HepG2 (cell line): ENCODE data around the gene LAP3. TPM values are rescaled to one million over a fixed set of nuclear protein-coding genes. Genes with fewer than 3 reads are reported as not detected.

ENCODE experiments used
- ATF1 ChIP-seq: IDR thresholded peaks from 2 replicates; pipeline ENCODE4 v1.6.1; 2016; ENCODE audit warnings: mild to moderate bottlenecking, control low read depth
- HES4 ChIP-seq: sonication (generic); formaldehyde crosslinking; IDR thresholded peaks from 2 replicates; pipeline ENCODE4 v1.9.0; 2021; ENCODE audit warnings: mild to moderate bottlenecking, missing genetic modification reagents, borderline replicate concordance
- KDM6A ChIP-seq: IDR thresholded peaks from 2 replicates; pipeline ENCODE4 v1.6.1; 2016; ENCODE audit warnings: low read depth
- MEIS1 ChIP-seq: sonication (generic); formaldehyde crosslinking; IDR thresholded peaks from 2 replicates; pipeline ENCODE4 v1.9.0; 2021; ENCODE audit warnings: mild to moderate bottlenecking, missing genetic modification reagents, moderate library complexity, borderline replicate concordance
- ONECUT2 ChIP-seq: sonication (generic); formaldehyde crosslinking; IDR thresholded peaks from 2 replicates; pipeline ENCODE4 v1.4.0; 2020; ENCODE audit warnings: missing genetic modification reagents
- PHF20 ChIP-seq: sonication (generic); formaldehyde crosslinking; IDR thresholded peaks from 2 replicates; pipeline ENCODE4 v1.5.0; 2020; ENCODE audit warnings: mild to moderate bottlenecking, missing genetic modification reagents
- SAP130 ChIP-seq: IDR thresholded peaks from 2 replicates; pipeline ENCODE4 v1.6.1; 2016; ENCODE audit warnings: low read depth
- ZC3H13 ChIP-seq: sonication (generic); formaldehyde crosslinking; IDR thresholded peaks from 2 replicates; pipeline ENCODE4 v1.8.1; 2023; ENCODE audit warnings: mild to moderate bottlenecking, missing genetic modification reagents, moderate library complexity
- ZFP41 ChIP-seq: sonication (generic); formaldehyde crosslinking; IDR thresholded peaks from 2 replicates; pipeline ENCODE4 v1.4.0; 2020; ENCODE audit warnings: mild to moderate bottlenecking, missing genetic modification reagents, borderline replicate concordance
- ZNF263 ChIP-seq: sonication (generic); formaldehyde crosslinking; IDR thresholded peaks from 2 replicates; pipeline ENCODE4 v1.4.0; 2020; ENCODE audit warnings: missing genetic modification reagents
- ZNF451 ChIP-seq: sonication (generic); formaldehyde crosslinking; IDR thresholded peaks from 2 replicates; pipeline ENCODE4 v1.5.0; 2020; ENCODE audit warnings: mild to moderate bottlenecking, missing genetic modification reagents
- ZNF678 ChIP-seq: sonication (generic); formaldehyde crosslinking; IDR thresholded peaks from 2 replicates; pipeline ENCODE4 v1.4.0; 2020; ENCODE audit warnings: mild to moderate bottlenecking, missing genetic modification reagents
- ZNF766 ChIP-seq: sonication (generic); formaldehyde crosslinking; IDR thresholded peaks from 2 replicates; pipeline ENCODE4 v1.5.0; 2020; ENCODE audit warnings: missing genetic modification reagents, borderline replicate concordance
- polyA plus RNA-seq, 8 experiments: library from polyadenylated mRNA; depleted of rRNA in 3 of 8; stranded (reverse) in 7 of 8; unstranded in 1 of 8; fragments of >200 nt; fragmentation: Illumina TruSeq in 4 of 8; extraction: Trizol in 4 of 8; gene quantifications; 2 replicates each; pipeline versions ENCODE4 v1.2.1 to v1.2.3, GENCODE V29; 2011 to 2016; ENCODE audit warnings: low read depth in 4 of 8, missing spikeins in 1 of 8, mixed read lengths in 1 of 8; ENCODE audit not compliant: insufficient read depth in 1 of 8
- total RNA-seq, 5 experiments: library from RNA; depleted of rRNA; stranded (reverse); fragments of >200 nt; fragmentation: Illumina TruSeq; extraction: Trizol; gene quantifications; 2 replicates each; pipeline ENCODE4 v1.2.3, GENCODE V29; 2016; ENCODE audit warnings: low read depth in 1 of 5
- TF ChIP-seq, protein P1 (sequence below): sonication (generic); formaldehyde crosslinking; IDR thresholded peaks from 2 replicates; pipeline ENCODE4 v1.8.1; 2023; ENCODE audit warnings: mild to moderate bottlenecking, missing genetic modification reagents
- TF ChIP-seq, protein P2 (sequence below), 2 experiments: sonication (generic) in 1 of 2; formaldehyde crosslinking in 1 of 2; IDR thresholded peaks; 2 replicates each; pipeline versions ENCODE4 v1.6.1 to v1.9.0; 2014 to 2022; ENCODE audit warnings: antibody characterized with exemption in 1 of 2, borderline replicate concordance in 1 of 2, inconsistent platforms in 1 of 2, low read depth in 1 of 2, missing genetic modification reagents in 1 of 2
- TF ChIP-seq, protein P3 (sequence below): sonication (generic); formaldehyde crosslinking; IDR thresholded peaks from 2 replicates; pipeline ENCODE4 v1.9.0; 2021; ENCODE audit warnings: missing genetic modification reagents, mild to moderate bottlenecking, borderline replicate concordance
- TF ChIP-seq, protein P4 (sequence below): sonication (generic); formaldehyde crosslinking; IDR thresholded peaks from 2 replicates; pipeline ENCODE4 v1.4.0; 2020; ENCODE audit warnings: missing genetic modification reagents, low read depth, mild to moderate bottlenecking, borderline replicate concordance
- TF ChIP-seq, protein P5 (sequence below): sonication (generic); formaldehyde crosslinking; IDR thresholded peaks from 2 replicates; pipeline ENCODE4 v1.8.1; 2023; ENCODE audit warnings: mild to moderate bottlenecking, missing genetic modification reagents, borderline replicate concordance

Gene LAP3
- total and polyA plus RNA-seq, 2 of the 13 experiments (the other 11 are each of a cell fraction or from before 2014, with no cell fraction given) = 106 to 125 TPM

DNA sequence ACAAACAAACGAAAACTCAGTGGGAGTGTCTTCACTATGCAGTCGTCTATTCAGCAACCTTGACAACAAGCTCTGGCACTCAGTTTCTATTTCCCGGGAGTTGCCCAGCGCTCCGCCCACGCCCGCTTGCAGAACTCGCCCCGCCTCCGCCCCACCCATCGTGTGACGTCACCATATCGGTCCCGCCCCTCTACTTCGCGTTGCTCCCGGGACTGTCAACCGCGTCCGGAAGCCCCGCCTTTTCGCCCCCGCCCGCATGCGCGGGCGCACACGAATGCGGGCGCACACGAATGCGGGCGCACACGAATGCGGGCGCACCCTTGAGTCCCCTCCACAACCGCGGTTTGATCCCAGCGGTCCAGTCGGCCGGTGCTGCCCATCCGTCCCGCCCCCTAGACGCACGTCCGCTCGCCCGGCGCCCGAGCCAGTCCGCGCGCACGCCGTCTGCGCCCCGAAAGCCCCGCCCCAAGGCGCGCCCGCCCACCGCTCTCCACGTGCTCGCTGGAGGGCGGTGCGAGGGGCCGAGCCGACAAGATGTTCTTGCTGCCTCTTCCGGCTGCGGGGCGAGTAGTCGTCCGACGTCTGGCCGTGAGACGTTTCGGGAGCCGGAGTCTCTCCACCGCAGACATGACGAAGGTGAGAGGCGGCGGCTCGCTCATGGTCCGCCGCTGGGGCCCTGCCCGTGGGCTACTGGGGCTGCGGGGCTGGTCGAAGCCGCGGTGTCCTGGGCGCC, at the start of gene LAP3 (continued):
- TF ChIP-seq, protein P1, sequence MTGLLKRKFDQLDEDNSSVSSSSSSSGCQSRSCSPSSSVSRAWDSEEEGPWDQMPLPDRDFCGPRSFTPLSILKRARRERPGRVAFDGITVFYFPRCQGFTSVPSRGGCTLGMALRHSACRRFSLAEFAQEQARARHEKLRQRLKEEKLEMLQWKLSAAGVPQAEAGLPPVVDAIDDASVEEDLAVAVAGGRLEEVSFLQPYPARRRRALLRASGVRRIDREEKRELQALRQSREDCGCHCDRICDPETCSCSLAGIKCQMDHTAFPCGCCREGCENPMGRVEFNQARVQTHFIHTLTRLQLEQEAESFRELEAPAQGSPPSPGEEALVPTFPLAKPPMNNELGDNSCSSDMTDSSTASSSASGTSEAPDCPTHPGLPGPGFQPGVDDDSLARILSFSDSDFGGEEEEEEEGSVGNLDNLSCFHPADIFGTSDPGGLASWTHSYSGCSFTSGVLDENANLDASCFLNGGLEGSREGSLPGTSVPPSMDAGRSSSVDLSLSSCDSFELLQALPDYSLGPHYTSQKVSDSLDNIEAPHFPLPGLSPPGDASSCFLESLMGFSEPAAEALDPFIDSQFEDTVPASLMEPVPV = peak; percentile 77; the same call in 1 of the 2 replicates
- TF ChIP-seq ZNF766 (CRISPR knock-in tag) (0 out of 2 replicates have a peak, but pooled peaks have one; percentile 24), ONECUT2 (CRISPR knock-in tag) (0 out of 2 replicates have a peak, but pooled peaks have one; percentile 10), HES4 (CRISPR knock-in tag) (peak; percentile 86), ZNF678 (no peak), MEIS1 (no peak), ZNF263 (CRISPR knock-in tag) (0 out of 2 replicates have a peak, but pooled peaks have one; percentile 16), ZC3H13 (peak; percentile 93), PHF20 (peak; percentile 44), ZNF451 (peak; percentile 63; the same call in 1 of the 2 replicates), ATF1 (CRISPR knock-in tag) (no peak), SAP130 (CRISPR knock-in tag) (peak; percentile 99), ZFP41 (no peak), KDM6A (CRISPR knock-in tag) (no peak)
- TF ChIP-seq, protein P2, sequence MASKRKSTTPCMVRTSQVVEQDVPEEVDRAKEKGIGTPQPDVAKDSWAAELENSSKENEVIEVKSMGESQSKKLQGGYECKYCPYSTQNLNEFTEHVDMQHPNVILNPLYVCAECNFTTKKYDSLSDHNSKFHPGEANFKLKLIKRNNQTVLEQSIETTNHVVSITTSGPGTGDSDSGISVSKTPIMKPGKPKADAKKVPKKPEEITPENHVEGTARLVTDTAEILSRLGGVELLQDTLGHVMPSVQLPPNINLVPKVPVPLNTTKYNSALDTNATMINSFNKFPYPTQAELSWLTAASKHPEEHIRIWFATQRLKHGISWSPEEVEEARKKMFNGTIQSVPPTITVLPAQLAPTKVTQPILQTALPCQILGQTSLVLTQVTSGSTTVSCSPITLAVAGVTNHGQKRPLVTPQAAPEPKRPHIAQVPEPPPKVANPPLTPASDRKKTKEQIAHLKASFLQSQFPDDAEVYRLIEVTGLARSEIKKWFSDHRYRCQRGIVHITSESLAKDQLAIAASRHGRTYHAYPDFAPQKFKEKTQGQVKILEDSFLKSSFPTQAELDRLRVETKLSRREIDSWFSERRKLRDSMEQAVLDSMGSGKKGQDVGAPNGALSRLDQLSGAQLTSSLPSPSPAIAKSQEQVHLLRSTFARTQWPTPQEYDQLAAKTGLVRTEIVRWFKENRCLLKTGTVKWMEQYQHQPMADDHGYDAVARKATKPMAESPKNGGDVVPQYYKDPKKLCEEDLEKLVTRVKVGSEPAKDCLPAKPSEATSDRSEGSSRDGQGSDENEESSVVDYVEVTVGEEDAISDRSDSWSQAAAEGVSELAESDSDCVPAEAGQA (IDR thresholded peaks at IDR 0.05; ENCODE audit: low read depth) = 0 out of 2 replicates have a peak, but pooled peaks have one; percentile 30
- TF ChIP-seq, protein P2 (CRISPR knock-in tag; IDR thresholded peaks at IDR 0.05; ENCODE audit: borderline replicate concordance) = no peak
- TF ChIP-seq, protein P3, sequence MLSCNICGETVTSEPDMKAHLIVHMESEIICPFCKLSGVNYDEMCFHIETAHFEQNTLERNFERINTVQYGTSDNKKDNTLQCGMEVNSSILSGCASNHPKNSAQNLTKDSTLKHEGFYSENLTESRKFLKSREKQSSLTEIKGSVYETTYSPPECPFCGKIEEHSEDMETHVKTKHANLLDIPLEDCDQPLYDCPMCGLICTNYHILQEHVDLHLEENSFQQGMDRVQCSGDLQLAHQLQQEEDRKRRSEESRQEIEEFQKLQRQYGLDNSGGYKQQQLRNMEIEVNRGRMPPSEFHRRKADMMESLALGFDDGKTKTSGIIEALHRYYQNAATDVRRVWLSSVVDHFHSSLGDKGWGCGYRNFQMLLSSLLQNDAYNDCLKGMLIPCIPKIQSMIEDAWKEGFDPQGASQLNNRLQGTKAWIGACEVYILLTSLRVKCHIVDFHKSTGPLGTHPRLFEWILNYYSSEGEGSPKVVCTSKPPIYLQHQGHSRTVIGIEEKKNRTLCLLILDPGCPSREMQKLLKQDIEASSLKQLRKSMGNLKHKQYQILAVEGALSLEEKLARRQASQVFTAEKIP (CRISPR knock-in tag) = no peak
- TF ChIP-seq, protein P4, sequence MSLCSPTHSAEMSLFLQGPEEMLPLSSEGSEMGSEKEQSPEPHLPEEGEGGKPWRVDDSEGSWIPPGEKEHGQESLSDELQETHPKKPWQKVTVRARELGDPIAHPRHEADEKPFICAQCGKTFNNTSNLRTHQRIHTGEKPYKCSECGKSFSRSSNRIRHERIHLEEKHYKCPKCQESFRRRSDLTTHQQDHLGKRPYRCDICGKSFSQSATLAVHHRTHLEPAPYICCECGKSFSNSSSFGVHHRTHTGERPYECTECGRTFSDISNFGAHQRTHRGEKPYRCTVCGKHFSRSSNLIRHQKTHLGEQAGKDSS (CRISPR knock-in tag) = peak; percentile 56; the same call in 1 of the 2 replicates
- TF ChIP-seq, protein P5, sequence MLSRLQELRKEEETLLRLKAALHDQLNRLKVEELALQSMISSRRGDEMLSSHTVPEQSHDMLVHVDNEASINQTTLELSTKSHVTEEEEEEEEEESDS (CRISPR knock-in tag) = peak; percentile 20; the same call in 1 of the 2 replicates
